Hippocampal formation (tissue), 2 donors: ENCODE results near the gene LTV1.
"Not testable (repeated sequence)": the region's sequence is repeated elsewhere in the genome, so short reads cannot be mapped to it uniquely, and the experiment has no call there.

Source experiments
- DNase-seq, 2 donors: peaks; one replicate each; lab custom pipeline; 2025; lab: John Stamatoyannopoulos, UW

Gene LTV1, protein sequence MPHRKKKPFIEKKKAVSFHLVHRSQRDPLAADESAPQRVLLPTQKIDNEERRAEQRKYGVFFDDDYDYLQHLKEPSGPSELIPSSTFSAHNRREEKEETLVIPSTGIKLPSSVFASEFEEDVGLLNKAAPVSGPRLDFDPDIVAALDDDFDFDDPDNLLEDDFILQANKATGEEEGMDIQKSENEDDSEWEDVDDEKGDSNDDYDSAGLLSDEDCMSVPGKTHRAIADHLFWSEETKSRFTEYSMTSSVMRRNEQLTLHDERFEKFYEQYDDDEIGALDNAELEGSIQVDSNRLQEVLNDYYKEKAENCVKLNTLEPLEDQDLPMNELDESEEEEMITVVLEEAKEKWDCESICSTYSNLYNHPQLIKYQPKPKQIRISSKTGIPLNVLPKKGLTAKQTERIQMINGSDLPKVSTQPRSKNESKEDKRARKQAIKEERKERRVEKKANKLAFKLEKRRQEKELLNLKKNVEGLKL

DNA sequence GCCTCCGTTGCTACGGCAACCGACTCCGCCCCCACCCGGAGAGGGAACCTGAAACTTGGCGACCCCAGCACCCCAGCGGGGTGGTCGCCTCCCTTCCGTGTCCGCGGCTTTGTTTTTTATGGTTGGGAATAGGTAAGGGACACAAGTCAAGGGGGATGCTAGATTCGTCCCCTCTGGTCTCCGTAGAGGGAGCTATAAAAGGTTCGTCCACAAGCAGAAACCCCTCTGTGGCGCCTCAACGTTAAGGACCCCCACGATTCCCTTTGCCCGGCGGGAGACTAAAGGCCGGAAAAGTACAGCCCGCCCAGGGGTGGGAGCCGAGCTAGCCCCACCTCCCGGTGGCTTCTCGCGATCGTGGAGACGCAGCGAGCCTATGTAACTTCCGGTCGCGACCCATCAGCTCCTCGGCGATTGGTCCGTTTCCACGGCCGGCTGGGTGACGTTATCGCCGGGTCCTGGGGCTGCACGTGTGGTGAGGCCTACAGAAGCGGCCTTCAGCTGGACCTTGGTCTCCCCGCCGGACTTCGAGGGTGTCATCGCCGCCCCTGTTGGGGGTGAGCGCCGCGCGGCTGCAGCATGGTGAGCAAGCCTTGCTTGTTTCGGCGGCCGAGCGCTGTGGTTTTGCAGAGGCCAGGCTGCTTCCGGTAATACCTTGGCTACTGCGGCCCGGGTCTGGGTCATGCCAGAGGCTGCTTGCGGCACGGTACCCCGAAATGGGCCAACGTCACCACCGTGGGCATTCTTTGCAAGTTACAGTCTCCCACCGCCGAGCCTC lies at the start of gene LTV1:
Gene LTV1 (plus strand): TSS at position 437 of the 775 bp plus-strand sequence. CDS start 140 bp downstream, at position 577.
- peak; percentile 93 to 94 for DNase-seq

DNA sequence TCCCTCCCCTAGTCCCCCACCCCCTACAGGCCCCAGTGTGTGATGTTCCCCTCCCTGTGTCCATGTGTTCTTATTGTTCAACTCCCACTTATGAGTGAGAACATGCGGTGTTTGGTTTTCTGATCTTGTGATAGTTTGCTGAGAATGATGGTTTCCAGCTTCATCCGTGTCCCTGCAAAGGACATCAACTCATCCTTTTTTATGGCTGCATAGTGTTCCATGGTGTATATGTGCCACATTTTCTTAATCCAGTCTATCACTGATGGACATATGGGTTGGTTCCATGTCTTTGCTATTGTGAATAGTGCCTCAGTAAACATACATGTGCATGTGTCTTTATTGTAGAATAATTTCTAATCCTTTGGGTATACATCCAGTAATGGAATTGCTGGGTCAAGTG lies 46.6 kb upstream of the LTV1 start:
- not testable (repeated sequence) for DNase-seq

DNA sequence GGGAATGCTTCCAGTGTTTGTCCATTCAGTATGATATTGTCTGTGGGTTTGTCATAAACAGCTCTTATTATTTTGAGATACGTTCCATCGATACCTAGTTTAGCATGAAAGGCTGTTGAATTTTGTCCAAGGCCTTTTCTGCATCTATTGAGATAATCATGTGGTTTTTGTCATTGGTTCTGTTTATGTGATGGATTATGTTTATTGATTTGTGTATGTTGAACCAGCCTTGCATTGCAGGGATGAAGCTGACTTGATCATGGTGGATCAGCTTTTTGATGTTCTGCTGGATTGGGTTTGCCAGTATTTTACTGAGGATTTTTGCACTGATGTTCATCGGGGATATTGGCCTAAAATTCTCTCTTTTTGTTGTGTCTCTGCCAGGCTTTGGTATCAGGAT lies 44.7 kb upstream of the LTV1 start:
- DNase-seq: not testable (repeated sequence)

DNA sequence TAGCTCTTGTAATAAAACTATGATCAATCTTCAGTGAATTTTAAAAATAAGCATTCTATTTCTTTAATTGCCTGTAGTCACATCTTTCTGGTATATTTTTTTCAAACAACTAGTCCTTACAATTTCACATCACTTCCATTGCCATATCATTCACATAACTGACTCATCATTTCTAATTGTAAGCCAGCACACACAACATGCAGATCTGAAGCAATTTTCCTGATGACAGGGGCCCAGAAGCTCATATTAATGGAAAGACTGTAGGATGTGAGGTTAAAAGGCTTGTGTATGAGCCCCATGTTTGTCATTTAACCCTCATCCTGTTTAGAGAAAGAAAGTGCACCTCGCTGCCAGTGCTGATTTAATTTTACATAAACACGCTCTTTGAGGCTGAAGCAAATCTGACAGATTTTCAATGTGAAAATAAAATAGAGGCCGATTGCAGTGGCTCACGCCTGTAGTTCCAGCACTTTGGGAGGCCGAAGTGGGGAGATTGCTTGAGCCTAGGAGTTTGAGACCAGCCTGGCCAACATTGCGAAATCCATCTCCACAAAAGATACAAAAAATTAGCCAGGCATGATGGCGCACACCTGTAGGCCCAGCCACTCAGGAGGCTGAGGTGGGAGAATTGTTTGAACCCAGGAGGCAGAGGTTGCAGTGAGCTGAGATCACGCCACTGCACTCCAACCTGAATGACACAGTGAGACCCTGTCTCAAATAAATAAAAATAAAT lies 40.1 kb upstream of the LTV1 start:
- no peak for DNase-seq

DNA sequence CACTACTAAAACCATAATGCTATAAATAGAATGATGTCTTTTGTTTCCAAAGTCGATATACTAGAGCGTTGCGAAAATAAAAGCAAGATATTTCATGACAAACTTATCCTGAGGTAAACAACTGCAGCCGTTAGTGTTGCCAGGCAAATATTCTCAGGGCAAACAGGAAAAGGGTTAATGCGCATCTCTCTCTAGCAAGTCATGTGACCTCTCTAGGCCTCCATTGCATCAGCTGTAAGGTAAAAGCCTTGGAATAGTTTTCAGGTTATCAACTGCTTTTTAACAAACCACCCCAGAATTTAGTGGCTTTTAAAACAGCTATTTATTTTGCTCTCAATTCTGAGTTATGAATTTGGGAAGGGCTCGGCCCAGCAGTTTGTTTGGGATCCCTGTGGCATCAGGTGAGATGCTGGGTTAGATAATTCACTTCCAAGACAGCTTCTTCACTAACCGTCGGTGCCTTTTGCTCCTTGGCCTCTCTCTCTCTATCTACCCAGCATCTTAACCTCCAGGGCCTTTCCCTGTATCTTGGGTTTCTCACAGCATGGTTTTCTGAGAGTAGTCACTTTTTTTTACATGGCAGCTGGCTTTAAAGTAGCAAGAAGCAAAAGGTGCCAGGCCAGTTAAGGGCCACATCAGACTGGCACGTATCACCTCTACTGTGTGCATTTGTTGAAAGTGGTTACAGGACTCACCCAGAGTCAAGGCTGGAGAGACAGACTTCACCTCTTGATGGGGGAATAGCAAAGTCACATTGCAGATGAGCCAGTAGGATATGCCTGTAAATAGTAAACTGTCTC lies 39.2 kb upstream of the LTV1 start:
- DNase-seq: no peak

DNA sequence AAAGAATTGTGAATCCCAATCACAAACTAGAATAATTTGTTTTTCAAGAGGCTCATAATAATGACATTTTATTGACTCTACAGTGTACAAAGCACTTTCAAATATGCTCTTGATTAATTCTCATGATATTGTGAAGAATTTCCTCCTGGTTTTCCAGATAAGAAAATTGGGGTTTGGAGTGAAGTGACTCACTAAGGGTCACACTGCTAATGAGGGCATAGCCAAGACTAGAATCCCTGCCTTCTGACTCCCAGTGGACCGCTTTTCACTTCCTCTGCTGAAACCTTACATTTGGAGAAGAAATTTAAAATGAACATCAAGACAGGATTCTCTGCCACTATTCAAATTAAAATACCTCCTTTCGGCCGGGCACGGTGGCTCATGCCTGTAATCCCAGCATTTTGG lies 38.3 kb upstream of the LTV1 start:
- no peak for DNase-seq

DNA sequence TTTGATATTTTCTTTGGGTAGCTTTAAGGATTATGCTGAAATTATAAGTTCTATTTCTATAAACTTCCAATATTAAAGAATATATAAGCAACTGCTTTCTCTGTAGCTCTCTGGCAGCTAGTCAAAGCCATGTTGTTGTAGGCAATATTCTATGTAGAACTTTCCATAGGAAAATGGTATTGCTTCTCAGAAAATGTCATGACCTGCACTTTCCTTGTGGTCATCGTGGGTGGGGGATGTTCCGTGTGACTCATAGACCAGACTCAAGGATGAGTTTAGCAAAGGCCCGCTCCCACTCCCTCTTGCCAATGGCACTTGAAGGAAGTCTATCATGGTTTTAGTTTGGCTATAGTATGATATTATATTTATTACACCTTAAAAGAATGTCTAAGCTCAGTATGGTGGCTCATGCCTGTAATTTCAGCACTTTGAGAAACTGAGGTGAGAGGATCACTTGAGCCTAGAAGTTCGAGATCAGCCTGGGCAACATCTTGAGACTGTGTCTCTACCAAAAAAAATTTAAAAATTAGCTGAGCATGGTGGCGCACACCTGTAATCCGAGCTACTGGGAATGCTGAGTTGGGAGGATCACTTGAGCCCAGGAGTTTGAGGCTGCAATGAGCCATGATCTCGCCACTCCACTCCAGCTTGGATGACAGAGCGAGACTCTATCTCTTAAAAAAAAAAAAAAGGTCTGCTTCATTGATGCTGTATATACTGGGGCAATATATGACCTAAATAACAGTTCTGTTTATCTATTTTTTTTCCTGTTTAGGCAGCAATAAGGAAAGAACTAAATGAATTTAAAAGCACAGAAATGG lies 36.6 kb upstream of the LTV1 start:
- no peak for DNase-seq

DNA sequence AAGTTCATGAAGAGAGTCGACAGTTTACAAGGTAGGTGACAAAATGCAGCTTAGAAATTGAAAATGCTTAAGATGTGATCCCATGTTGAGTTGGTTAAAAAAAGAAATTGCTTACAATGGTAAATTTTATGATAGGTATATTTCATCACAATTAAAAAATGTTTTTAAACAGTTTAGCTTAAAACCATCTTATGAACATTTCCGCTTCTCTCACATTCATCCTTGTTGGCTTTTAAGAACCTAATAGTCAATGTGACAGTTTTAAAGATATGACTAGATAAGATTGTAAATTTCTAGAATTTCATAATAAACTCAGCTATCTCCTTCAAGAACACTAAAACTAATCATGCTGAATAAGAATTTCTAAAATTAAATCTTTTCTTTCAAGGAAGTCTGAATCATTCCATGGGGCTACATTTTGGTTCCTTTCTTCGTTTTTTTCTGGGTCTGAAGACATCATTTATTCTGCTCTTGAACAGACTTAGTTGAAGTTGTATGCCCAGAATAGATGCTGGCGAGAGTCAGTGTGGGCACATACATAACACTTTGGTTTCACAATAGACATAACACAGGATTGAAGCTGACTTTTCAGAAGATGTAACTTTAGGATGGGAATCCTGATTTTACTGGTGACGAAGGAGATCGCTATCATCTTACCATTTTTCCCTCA lies 35.9 kb upstream of the LTV1 start:
- no peak for DNase-seq

DNA sequence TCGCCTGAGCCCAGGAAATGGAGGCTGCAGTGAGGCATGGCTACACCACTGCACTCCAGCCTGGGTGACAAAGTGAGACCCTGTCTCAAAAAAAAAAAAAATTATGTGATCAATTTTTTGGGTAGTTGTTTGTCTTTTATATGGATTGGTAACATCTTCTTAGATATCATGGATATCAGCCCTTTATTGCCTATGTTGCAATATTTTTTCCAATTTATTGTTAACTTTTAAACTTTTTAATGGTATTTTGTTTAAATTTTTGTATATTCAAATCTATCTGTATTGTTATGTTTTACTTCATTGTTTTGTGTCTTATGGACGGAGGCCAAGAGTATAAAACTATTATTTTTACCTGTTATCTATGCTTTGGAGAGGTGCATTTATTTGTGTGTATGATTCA lies 32.4 kb upstream of the LTV1 start:
- DNase-seq: no peak

DNA sequence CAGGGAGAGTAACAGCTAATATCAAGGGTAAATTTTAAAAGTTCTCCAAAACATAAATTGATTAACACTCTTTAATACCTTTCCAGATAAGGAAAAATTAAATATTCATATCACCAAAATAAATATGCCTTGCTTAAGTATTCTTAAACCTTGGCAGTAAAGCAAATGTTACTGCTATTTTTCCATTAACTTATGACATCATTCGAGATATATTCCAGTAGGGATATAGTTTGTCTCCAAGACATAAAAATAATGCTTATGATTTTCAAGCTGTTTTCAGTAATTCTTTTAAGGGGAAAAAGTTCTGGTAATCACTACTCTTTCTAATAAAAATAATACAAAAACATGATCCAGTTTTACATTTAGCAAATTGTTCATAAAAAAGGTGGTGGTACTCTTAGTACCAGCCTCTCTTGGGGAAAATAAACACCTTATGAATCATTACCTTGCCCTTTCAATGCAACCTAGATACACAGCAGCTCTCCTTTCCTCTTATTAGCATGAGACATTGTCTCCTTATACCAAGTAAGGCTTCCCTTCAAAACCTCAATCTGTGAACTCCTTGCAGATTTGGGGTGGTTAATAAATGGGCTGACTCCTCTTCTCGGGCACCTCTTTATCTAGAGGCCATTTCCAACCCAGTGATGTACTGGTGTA lies 31.5 kb upstream of the LTV1 start:
- no peak for DNase-seq

DNA sequence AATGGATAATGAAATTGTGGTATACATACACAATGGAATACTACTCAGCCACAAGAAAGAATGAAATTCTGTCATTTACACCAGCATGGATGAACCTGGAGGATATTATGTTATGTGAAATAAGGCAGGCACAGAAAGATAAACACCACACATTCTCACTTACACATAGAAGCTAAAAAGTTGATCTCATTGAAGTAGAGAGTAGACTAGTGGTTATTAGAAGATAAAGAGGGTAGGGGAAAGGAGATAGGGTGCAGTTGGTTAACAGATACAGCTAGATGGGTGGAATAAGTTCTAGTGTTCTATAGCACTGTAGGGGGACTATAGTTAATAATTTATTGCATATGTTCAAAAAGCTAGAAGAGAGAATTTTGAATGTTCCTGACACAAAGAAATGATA lies 25.5 kb upstream of the LTV1 start:
- no peak for DNase-seq

DNA sequence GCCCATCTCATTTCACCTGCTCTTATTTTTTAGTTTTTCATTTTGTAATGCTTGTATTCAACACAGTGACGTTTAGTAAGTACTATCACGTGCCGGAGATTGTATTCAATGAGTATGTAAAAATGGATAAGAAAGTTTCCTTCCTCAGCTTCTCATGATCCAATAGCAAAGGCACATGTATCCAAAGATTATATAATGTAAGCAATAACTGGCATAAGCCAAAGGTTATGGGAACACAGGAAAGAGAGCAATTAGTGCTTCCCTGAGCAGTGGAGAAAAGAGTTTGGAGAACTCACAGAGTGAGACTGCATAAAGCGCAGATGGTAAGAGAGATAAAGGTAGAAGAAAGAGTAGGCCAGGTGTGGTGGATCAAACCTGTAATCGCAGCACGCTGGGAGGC lies 21.8 kb upstream of the LTV1 start:
- DNase-seq: no peak

DNA sequence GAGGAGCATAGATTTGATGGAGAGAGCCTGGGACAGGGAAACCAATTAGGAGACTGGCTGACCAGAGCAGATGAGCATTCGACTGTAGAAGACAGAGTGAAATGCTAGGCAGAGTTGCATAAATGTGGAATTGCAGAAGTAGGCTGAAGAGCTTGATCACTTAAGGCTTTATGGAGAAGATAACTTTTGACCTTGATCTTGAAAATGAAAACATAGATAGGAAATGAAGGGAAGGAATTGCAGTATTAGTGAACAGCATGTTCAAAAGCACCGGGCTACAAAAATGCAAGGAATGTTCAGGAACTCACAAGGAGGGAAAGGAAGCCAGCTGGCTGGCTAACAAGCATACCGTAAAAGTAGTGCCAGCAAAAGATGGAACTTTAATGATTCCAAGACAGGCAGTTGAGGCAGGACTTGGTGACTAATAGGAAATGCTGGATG lies 20.5 kb upstream of the LTV1 start:
- DNase-seq: no peak

DNA sequence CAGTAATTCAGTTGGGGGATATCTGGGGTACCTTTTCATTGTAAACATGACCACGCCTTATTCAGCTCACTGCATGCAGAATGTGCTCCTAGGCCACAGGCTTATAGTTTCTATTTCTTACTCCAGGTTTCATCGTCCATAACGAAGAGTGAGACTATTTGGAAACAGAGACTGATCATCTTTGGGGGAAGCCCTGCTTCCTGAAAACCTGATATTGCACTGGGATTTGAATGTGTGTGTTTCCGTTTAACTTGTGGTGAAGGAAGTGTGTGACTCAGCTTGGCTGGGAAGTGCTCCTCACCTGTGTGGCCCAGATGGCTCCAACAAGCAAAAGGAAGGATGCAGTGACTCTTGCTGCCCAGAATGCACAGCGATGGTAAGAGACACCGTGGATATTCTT lies 19.6 kb upstream of the LTV1 start:
- no peak for DNase-seq

DNA sequence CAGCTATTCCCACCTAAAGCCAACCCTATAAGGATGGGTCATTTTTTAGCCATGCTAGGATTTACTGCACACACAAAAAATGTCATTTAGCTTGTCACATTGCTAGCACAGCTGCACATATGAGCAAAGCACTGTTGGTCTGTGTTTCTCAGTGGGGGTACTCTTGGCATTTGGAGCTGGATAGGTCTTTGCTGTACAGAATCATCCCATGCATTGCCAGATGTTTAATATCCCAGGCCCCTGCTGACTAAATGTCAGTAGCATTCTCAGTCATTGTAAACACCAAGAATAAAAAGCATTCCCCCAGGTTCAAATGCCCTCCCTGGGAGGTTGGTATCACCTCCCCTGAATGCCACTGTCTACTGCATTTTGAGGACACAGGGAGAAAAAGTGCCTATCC lies 14.6 kb upstream of the LTV1 start:
- DNase-seq: no peak

DNA sequence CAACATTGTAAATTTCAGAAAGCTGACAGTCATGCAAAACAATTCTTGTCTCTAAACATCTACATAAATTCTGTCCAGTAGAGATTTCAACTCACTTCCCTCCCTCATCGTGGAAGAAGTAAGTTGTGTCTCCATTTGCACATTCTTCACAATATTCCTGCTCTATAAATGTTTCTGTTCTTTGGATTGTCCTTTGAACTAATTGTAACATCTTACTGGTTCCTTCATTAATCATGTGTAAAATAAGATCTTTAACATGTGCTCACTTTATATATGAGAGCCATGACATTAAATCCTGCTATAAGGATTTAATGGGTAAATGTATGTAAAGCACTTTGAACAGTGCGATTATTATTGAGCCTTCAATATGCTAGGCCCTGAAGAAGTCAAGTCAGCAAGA lies 7.0 kb upstream of the LTV1 start:
- DNase-seq: no peak

DNA sequence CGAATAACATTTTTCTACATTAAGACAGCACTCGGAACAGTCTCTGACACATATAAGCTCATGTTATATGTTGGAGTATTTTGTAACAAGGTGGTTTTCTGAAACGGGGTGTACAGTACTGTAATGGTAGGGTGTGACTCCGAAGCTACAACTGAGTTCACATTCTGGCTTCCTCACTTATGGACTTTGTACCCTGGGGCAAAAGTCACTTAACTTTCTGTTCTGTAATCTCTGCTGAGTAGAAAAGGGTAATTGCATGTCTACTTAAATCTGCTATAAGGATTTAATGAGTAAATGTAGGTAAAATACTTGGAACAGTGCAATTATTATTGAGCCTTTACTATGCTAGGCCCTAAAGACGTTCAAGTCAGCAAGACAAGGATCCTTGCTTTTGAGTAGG lies 4.7 kb upstream of the LTV1 start:
- DNase-seq: no peak

DNA sequence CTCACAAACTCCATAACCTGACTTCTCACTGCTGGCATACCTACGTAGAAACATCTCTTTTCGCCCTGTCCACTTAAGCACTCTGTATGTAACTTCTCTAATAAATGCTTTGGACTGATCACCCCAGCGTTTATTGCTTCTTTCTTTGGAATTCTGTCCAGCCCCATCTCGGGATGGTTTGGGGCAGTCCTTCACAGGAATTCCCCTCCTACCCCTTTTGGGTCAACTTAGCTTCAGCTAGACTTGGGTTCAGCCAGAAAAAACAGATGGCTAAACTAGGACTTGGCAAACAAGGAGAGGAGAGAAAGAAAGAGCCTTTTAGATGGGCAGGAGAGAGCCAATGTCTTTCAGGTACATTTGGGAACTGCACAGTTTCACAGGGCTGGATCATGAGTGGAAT lies 3.9 kb upstream of the LTV1 start:
- DNase-seq: no peak

DNA sequence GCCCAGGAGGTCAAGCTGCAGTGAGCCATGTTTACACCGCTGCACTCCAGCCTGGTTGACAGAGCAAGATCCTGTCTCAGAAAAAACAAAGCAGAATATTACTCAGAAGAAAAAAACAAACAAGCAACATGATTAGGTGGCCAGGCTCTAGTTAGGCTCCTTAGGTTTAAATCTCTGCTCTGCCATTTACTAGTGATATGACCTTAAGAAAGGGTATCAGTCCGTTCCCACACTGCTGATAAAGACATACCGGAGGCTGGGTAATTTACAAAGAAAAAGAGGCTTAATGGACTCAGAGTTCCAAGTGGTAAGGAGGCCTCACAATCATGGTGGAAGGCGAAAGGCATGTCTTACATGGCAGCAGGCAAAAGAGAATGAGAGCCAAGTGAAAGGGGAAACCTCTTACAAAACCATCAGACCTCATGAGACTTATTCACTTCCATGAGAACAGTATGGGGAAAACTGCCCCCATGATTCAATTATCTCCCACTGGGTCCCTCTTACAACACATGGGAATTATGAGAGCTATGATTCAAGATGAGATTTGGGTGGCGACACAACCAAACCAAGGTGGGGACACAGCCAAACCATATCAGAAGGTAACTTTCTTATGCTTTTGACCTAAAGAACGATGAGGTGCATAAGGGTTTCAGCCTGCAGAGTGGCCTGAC lies 2.4 kb upstream of the LTV1 start:
- no peak for DNase-seq
